Posterior cingulate gyrus (tissue), 11 donors: ENCODE results near the gene ZNF462.

ENCODE experiments used
- DNase-seq, 10 donors: peaks; one replicate each; pipeline versions ENCODE4 v3.0.0 to v3.0.0-alpha.2; 2020 to 2021; ENCODE audit warnings: mixed read lengths in 3 of 10
- intact Hi-C: fragments of 100-400 bp; cut with DNase I; formaldehyde crosslinking; loops from one replicate; pipeline ENCODE4 v1.15.1; 2023

Gene ZNF462

DNA sequence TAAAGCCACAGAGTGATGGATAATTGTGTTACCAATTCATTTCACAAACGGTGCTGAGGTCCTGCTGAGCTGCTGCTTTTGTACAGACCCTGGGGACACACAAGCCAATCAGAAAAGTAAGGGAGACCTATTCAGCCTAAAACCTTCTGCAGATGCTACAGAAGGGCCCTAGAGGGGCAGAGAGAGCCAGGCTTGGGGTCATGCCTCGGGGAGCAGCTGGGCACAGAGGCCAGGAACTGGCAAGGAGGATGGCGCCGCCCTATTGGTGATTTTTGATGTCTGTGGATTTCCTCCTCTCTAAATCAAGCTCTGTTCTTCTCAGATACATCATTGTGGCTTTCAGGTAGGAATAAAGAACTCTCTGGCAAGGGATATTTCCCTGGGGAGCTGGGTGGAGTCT lies 181.9 kb downstream of the ZNF462 start:
- no peak for DNase-seq
- intact Hi-C loops, result no loop called here

- DNase-seq, result no peak
- intact Hi-C loops, result no loop called here
Observed at GRCh38 chr9:107046692-107047091, 183.7 kb downstream of the ZNF462 start.

DNA sequence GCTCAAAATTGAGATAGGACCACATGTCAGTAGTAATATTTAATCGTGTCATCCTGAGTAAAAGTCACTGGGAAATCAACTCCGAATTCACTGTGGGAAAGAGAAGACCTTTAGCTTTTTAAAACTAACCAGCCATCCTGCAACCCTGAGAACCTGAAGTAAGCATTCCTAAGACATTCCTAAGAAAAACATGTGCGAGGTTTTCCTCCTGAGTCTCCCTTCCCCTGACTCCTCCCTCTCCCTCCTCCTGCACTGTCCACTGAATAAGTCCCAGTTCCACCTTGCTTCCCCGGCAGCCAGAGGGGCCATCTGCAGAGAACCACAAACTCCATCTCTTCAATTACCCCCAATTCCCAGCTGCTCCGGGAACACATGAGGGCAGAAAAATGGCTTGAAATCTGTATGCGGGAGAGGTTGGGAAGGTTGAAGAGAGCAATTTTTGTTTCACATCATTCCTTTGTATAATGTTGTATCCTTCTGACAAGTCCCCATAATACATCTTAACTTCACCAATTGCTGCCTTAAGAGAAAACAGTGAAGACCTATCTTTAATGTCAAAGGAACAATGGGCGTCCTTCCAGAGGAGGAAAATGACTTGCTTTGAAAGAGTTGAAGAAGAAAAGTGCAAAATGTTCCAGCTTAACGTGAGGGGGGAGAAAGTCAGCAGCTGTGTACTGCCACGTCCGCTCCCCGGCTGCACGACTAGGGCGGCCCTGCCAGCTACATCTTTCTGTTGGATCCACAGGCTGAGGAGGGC lies 186.3 kb downstream of the ZNF462 start:
- peak in 1 of 10 donors; percentile 23 for DNase-seq
- intact Hi-C loops, result no loop called here

DNA sequence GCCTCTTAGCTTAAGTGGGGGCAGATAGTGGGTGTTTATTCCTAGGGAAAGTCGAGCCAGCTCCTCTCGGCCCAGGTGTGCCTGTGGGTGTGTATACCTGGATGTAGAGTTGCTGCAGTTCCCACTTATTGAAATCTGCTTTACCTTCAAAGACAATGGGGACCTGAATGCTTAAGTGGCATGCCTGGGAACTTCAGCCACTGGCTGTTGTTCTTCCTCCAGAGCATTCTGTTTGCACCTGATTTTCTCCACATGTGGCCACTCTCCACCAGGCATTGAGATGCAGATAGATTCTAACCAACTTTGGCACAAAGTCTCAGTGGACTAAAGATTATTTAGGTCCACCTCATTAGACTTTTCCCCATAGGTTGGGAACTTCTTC lies 186.8 kb downstream of the ZNF462 start:
- intact Hi-C loops, result no loop called here
- no peak for DNase-seq

- intact Hi-C loops, result no loop called here
- DNase-seq, result no peak
Observed at GRCh38 chr9:107051392-107051791, 188.4 kb downstream of the ZNF462 start.

DNA sequence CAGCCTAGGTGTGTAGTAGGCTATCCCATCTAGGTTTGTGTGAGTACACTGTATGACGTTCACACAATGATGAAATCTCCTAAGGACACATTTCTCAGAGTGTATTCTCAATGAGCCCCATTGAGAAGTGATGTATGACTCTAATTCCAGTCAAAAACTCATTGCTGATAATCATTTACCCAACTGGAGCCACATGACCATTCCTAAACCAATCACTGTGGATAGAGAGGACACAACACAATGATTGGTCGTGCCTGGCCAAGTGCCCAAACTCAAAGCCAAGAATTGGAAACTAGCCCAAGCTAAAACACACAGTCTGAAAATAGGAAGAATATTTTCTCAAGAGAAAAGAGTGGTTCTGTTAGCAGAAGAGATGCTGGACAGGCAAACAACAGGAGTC lies 191.2 kb downstream of the ZNF462 start:
- no peak for DNase-seq

GRCh38 chr9:107059220-107059619 lies 196.3 kb downstream of the ZNF462 start:
- intact Hi-C loops, result no loop called here
- DNase-seq, result no peak

More for the DNA sequence above, 191.2 kb downstream of the ZNF462 start:
- intact Hi-C loops, result no loop called here

- DNase-seq, result no peak
Observed at GRCh38 chr9:107060062-107060461, 197.1 kb downstream of the ZNF462 start.

More at GRCh38 chr9:107060062-107060461, 197.1 kb downstream of the ZNF462 start:
- intact Hi-C loops, result no loop called here
